GM23338 (cell line): ENCODE measurements around the gene MBNL1. TPM values are rescaled to one million over a fixed set of nuclear protein-coding genes. Genes with fewer than 3 reads are reported as not detected.

Experiments
- ATAC-seq: fragments of 200-7000 bp; cut with Tn5 transposase; 3 replicates; pipeline ENCODE4 v1.9.1; 2020
- DNase-seq: peaks from one replicate; pipeline ENCODE4 v3.0.0-alpha.2; 2015; ENCODE audit warnings: low spot score
- H2AFZ ChIP-seq: fragments of 200-600 bp; sonication (generic); 2 replicates; pipeline ENCODE4 v1.8.0; 2016; ENCODE audit warnings: antibody characterized with exemption, mild to moderate bottlenecking, moderate library complexity
- H3F3A ChIP-seq: fragments of 200-600 bp; sonication (generic); replicated peaks from 2 replicates; pipeline ENCODE4 v1.8.0; 2017; ENCODE audit warnings: antibody characterized with exemption, mixed run types, low read depth
- H3K27ac ChIP-seq: fragments of 200-600 bp; sonication (generic); 2 replicates; pipeline ENCODE4 v1.6.1; 2016; ENCODE audit warnings: low read depth
- H3K27me3 ChIP-seq: fragments of 200-600 bp; sonication (generic); 2 replicates; pipeline ENCODE4 v1.8.0; 2016; ENCODE audit warnings: mild to moderate bottlenecking, mixed run types, moderate library complexity; ENCODE audit not compliant: insufficient read depth
- H3K36me3 ChIP-seq: fragments of 200-600 bp; sonication (generic); 2 replicates; pipeline ENCODE4 v1.8.0; 2016; ENCODE audit warnings: mild to moderate bottlenecking; ENCODE audit not compliant: insufficient read depth
- H3K4me1 ChIP-seq: fragments of 200-600 bp; sonication (generic); 2 replicates; pipeline ENCODE4 v1.8.0; 2016; ENCODE audit warnings: mild to moderate bottlenecking, moderate library complexity; ENCODE audit not compliant: insufficient read depth
- H3K4me2 ChIP-seq: fragments of 200-600 bp; sonication (generic); 2 replicates; pipeline ENCODE4 v1.7.1; 2017; ENCODE audit warnings: mixed run types
- H3K4me3 ChIP-seq: fragments of 200-600 bp; sonication (generic); 2 replicates; pipeline ENCODE4 v1.6.1; 2016; ENCODE audit warnings: mixed run types
- H3K79me2 ChIP-seq: fragments of 200-600 bp; sonication (generic); replicated peaks from 2 replicates; pipeline ENCODE4 v1.8.0; 2017; ENCODE audit warnings: mild to moderate bottlenecking; ENCODE audit not compliant: insufficient read depth
- H3K9me2 ChIP-seq: fragments of 200-600 bp; sonication (generic); 2 replicates; pipeline ENCODE4 v1.8.0; 2017; ENCODE audit not compliant: insufficient read depth
- H4K20me1 ChIP-seq: fragments of 200-600 bp; sonication (generic); replicated peaks from 2 replicates; pipeline ENCODE4 v1.8.0; 2017; ENCODE audit warnings: mild to moderate bottlenecking; ENCODE audit not compliant: insufficient read depth
- H3K27ac Mint-ChIP-seq: 2 replicates; pipeline ENCODE4 v1.8.0; 2020; ENCODE audit warnings: inconsistent platforms, mild to moderate bottlenecking, moderate library complexity, mixed read lengths
- H3K27me3 Mint-ChIP-seq: 3 replicates; pipeline ENCODE4 v1.8.0; 2022; ENCODE audit warnings: low read depth, mild to moderate bottlenecking, moderate library complexity, mixed read lengths, inconsistent platforms; ENCODE audit not compliant: insufficient read depth, poor library complexity
- H3K36me3 Mint-ChIP-seq: 3 replicates; pipeline ENCODE4 v1.8.0; 2021; ENCODE audit warnings: low read depth, mild to moderate bottlenecking, inconsistent platforms, moderate library complexity, mixed read lengths
- H3K4me1 Mint-ChIP-seq: 3 replicates; pipeline ENCODE4 v1.8.0; 2020; ENCODE audit warnings: mild to moderate bottlenecking, inconsistent platforms, mixed read lengths
- H3K4me3 Mint-ChIP-seq: 3 replicates; pipeline ENCODE4 v1.8.0; 2021; ENCODE audit warnings: moderate library complexity, mild to moderate bottlenecking, inconsistent platforms, mixed read lengths
- H3K9me3 Mint-ChIP-seq: 3 replicates; pipeline ENCODE4 v1.8.0; 2020; ENCODE audit warnings: moderate library complexity, mild to moderate bottlenecking, inconsistent platforms, mixed read lengths
- CREB1 ChIP-seq: fragments of 250-450 bp; sonication (Bioruptor Pico); IDR thresholded peaks from 2 replicates; pipeline ENCODE4 v1.5.0; 2020; ENCODE audit warnings: low read depth, mild to moderate bottlenecking, moderate library complexity
- EZH2 ChIP-seq: fragments of 200-600 bp; sonication (generic); IDR thresholded peaks from one replicate; pipeline ENCODE4 v1.8.0; 2017; ENCODE audit warnings: antibody characterized with exemption, mild to moderate bottlenecking, low read depth; ENCODE audit not compliant: unreplicated experiment
- EZH2phosphoT487 ChIP-seq: fragments of 200-600 bp; sonication (generic); IDR thresholded peaks from one replicate; pipeline ENCODE4 v1.8.1; 2018; ENCODE audit warnings: antibody characterized with exemption; ENCODE audit not compliant: unreplicated experiment
- NANOG ChIP-seq: IDR thresholded peaks from 2 replicates; pipeline ENCODE4 v1.6.1; 2016; ENCODE audit warnings: antibody characterized with exemption, borderline replicate concordance
- ZNF114 ChIP-seq: fragments of 250-450 bp; sonication (Bioruptor Pico); IDR thresholded peaks from 2 replicates; pipeline ENCODE4 v1.5.0; 2020; ENCODE audit warnings: mild to moderate bottlenecking, moderate library complexity
- ZNF331 ChIP-seq: fragments of 250-450 bp; sonication (Bioruptor Pico); IDR thresholded peaks from 2 replicates; pipeline ENCODE4 v1.5.0; 2020; ENCODE audit warnings: low read depth, mild to moderate bottlenecking, moderate library complexity
- polyA plus RNA-seq: library from polyadenylated mRNA; unstranded; fragments of >200 nt; fragmentation: Nextera tagmentation; extraction: Ambion mirVana; gene quantifications from 2 replicates; pipeline ENCODE4 v1.2.1, GENCODE V29; 2016
- total RNA-seq: library from RNA; depleted of rRNA; stranded (reverse); fragments of >200 nt; shearing (Covaris generic); gene quantifications from 2 replicates; pipeline ENCODE4 v1.2.3, GENCODE V29; 2014
- TF ChIP-seq, protein P1 (sequence below): fragments of 250-450 bp; sonication (Bioruptor Pico); IDR thresholded peaks from 2 replicates; pipeline ENCODE4 v1.5.0; 2020; ENCODE audit warnings: mild to moderate bottlenecking, moderate library complexity
- TF ChIP-seq, protein P2 (sequence below): IDR thresholded peaks from one replicate; pipeline ENCODE4 v1.6.1; 2018; ENCODE audit warnings: antibody characterized with exemption; ENCODE audit not compliant: unreplicated experiment

The MBNL1 gene
- total and polyA plus RNA-seq, 2 experiments from 2014 or later = 9.4 to 23.2 TPM

DNA sequence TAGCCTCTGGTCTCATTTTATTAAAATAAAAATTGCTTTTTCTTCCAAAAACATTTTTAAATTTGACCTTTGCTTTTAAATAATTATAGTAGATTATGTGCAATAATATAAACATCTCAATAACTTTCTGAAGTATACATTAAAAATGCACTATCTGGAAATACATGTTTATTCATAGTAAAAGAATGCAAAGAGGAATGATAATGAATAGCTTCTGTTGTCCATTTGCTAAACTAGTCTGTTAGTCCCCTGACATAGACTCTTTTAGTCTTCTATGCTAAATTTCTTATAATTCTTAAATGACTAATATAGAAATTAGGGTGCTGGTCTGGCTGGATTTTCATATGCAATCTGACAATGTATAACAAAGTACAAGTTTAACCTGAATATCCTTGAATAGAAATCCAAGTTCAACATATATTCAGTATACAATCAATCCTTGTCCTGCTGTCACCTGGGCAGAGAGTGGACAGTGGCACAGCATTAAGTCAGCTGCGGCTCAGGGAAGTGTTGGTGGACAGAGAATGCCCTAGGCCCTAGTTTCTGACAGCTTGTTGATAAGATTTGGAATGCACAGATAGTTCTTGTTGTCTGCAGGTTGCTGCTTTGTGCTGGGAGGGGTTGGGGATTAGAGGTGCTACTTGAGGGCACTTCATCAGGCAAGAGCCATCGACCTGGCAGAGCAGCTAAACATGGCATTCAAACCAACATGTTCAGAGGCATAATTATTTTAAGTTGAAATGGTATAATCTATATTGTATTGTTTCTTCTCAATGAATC lies 161.7 kb downstream of the MBNL1 start:
- Histone ChIP-seq H3K36me3 (no peaks in the 10 kb centered on the region), H3K4me3 (no peak overlapping the region), H2AFZ (no peak overlapping the region), H3K4me2 (no peak overlapping the region), H3F3A (no peaks in the 10 kb centered on the region), H4K20me1 (no peaks in the 10 kb centered on the region), H3K4me1 (peaks cover 5% of the 10 kb centered on the region; the same call in 1 of the 2 replicates), H3K27ac (no peak overlapping the region), H3K79me2 (peaks cover 4% of the 10 kb centered on the region; the same call in 1 of the 2 replicates), H3K27me3 (no peaks in the 10 kb centered on the region), H3K9me2 (no peaks in the 10 kb centered on the region)
- H3K9me3 Mint-ChIP-seq = peaks cover 11% of the 10 kb centered on the region; the same call in 2 of the 3 replicates
- peaks cover 8% of the 10 kb centered on the region for H3K27me3 Mint-ChIP-seq
- no peak overlapping the region for H3K27ac Mint-ChIP-seq
- no peak overlapping the region for H3K4me3 Mint-ChIP-seq
- H3K36me3 Mint-ChIP-seq = peaks cover 28% of the 10 kb centered on the region
- ATAC-seq (no peak), DNase-seq (no peak)
- no peak for TF ChIP-seq EZH2
- no peak for TF ChIP-seq ZNF331
- no peak for TF ChIP-seq EZH2phosphoT487
- TF ChIP-seq NANOG = no peak
- TF ChIP-seq ZNF114 (CRISPR knock-in tag) = no peak
- TF ChIP-seq, protein P1, sequence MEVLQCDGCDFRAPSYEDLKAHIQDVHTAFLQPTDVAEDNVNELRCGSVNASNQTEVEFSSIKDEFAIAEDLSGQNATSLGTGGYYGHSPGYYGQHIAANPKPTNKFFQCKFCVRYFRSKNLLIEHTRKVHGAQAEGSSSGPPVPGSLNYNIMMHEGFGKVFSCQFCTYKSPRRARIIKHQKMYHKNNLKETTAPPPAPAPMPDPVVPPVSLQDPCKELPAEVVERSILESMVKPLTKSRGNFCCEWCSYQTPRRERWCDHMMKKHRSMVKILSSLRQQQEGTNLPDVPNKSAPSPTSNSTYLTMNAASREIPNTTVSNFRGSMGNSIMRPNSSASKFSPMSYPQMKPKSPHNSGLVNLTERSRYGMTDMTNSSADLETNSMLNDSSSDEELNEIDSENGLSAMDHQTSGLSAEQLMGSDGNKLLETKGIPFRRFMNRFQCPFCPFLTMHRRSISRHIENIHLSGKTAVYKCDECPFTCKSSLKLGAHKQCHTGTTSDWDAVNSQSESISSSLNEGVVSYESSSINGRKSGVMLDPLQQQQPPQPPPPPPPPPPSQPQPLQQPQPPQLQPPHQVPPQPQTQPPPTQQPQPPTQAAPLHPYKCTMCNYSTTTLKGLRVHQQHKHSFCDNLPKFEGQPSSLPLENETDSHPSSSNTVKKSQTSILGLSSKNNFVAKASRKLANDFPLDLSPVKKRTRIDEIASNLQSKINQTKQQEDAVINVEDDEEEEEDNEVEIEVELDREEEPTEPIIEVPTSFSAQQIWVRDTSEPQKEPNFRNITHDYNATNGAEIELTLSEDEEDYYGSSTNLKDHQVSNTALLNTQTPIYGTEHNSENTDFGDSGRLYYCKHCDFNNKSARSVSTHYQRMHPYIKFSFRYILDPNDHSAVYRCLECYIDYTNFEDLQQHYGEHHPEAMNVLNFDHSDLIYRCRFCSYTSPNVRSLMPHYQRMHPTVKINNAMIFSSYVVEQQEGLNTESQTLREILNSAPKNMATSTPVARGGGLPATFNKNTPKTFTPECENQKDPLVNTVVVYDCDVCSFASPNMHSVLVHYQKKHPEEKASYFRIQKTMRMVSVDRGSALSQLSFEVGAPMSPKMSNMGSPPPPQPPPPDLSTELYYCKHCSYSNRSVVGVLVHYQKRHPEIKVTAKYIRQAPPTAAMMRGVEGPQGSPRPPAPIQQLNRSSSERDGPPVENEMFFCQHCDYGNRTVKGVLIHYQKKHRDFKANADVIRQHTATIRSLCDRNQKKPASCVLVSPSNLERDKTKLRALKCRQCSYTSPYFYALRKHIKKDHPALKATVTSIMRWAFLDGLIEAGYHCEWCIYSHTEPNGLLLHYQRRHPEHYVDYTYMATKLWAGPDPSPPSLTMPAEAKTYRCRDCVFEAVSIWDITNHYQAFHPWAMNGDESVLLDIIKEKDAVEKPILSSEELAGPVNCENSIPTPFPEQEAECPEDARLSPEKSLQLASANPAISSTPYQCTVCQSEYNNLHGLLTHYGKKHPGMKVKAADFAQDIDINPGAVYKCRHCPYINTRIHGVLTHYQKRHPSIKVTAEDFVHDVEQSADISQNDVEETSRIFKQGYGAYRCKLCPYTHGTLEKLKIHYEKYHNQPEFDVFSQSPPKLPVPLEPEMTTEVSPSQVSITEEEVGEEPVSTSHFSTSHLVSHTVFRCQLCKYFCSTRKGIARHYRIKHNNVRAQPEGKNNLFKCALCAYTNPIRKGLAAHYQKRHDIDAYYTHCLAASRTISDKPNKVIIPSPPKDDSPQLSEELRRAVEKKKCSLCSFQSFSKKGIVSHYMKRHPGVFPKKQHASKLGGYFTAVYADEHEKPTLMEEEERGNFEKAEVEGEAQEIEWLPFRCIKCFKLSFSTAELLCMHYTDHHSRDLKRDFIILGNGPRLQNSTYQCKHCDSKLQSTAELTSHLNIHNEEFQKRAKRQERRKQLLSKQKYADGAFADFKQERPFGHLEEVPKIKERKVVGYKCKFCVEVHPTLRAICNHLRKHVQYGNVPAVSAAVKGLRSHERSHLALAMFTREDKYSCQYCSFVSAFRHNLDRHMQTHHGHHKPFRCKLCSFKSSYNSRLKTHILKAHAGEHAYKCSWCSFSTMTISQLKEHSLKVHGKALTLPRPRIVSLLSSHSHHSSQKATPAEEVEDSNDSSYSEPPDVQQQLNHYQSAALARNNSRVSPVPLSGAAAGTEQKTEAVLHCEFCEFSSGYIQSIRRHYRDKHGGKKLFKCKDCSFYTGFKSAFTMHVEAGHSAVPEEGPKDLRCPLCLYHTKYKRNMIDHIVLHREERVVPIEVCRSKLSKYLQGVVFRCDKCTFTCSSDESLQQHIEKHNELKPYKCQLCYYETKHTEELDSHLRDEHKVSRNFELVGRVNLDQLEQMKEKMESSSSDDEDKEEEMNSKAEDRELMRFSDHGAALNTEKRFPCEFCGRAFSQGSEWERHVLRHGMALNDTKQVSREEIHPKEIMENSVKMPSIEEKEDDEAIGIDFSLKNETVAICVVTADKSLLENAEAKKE (CRISPR knock-in tag) = no peak
- TF ChIP-seq, protein P2, sequence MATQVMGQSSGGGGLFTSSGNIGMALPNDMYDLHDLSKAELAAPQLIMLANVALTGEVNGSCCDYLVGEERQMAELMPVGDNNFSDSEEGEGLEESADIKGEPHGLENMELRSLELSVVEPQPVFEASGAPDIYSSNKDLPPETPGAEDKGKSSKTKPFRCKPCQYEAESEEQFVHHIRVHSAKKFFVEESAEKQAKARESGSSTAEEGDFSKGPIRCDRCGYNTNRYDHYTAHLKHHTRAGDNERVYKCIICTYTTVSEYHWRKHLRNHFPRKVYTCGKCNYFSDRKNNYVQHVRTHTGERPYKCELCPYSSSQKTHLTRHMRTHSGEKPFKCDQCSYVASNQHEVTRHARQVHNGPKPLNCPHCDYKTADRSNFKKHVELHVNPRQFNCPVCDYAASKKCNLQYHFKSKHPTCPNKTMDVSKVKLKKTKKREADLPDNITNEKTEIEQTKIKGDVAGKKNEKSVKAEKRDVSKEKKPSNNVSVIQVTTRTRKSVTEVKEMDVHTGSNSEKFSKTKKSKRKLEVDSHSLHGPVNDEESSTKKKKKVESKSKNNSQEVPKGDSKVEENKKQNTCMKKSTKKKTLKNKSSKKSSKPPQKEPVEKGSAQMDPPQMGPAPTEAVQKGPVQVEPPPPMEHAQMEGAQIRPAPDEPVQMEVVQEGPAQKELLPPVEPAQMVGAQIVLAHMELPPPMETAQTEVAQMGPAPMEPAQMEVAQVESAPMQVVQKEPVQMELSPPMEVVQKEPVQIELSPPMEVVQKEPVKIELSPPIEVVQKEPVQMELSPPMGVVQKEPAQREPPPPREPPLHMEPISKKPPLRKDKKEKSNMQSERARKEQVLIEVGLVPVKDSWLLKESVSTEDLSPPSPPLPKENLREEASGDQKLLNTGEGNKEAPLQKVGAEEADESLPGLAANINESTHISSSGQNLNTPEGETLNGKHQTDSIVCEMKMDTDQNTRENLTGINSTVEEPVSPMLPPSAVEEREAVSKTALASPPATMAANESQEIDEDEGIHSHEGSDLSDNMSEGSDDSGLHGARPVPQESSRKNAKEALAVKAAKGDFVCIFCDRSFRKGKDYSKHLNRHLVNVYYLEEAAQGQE = no peak
- TF ChIP-seq CREB1 (CRISPR knock-in tag) = no peak
- H3K4me1 Mint-ChIP-seq = peaks cover 4% of the 10 kb centered on the region; the same call in 2 of the 3 replicates
